Activated CD4-positive, alpha-beta T cell treated with anti-CD3 and anti-CD28 coated beads, Interleukin-2, Interleukin-4, amounts not matched to agents 100 ng/mL and 50 ng/mL, durations not matched to agents 16 hours and 8 hours (primary cell): ENCODE data around the gene VRK2.
"Not testable (repeated sequence)": the region's sequence is repeated elsewhere in the genome, so short reads cannot be mapped to it uniquely, and the experiment has no call there.

Source experiments
- DNase-seq: peaks from one replicate; pipeline ENCODE4 v3.0.0-alpha.2; 2020; ENCODE audit warnings: low spot score

Gene VRK2

DNA sequence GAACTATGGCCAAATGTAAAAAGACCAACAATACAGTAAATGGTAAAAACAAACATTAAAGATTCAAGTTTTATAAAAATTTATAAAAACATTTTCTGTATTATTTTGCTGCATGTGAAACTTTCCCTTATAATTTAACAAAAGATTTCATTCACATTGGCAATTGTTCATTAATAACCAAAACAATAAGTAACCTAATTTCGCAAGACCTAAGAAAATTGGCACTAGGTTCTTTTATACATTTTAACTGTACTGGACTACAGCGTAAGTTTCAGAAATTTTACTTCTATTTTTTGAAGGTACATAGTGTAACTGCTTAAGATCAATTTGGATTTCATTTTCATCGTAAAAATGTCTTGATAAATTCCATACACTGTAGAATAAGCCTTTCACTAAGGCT lies 117.3 kb downstream of the VRK2 start:
- no peak for DNase-seq

DNA sequence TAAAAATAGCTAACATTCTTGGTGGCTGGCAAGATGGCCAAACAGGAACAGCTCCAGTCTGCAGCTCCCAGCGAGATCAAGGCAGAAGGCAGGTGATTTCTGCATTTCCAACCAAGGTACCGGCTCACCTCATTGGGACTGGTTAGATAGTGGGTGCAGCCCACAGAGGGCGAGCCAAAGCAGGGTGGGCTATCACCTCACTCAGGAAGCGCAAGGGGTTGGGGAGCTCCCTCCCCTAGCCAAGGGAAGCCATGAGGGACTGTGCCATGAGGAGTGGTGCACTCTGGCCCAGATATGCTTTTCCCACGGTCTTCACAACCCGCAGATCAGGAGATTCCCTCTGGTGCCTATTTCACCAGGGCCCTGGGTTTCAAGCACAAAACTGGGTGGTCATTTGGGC lies 121.5 kb downstream of the VRK2 start:
- DNase-seq, result not testable (repeated sequence)

DNA sequence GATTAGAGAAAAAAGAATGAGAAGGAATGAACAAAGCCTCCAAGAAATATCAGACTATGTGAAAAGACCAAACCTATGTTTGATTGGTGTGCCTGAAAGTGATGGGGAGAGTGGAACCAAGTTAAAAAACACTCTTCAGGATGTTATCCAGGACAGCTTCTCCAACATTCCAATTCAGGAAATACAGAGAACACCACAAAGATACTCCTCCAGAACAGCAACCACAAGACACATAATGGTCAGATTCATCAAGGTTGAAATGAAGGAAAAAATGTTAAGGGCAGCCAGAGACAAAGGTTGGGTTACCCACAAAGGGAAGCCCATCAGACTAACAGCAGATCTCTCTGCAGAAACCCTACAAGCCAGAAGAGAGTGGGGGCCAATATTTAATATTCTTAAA lies 123.2 kb downstream of the VRK2 start:
- DNase-seq, result not testable (repeated sequence)

GRCh38 chr2:58170334-58170933 lies 123.8 kb downstream of the VRK2 start:
- DNase-seq, result not testable (repeated sequence)

DNA sequence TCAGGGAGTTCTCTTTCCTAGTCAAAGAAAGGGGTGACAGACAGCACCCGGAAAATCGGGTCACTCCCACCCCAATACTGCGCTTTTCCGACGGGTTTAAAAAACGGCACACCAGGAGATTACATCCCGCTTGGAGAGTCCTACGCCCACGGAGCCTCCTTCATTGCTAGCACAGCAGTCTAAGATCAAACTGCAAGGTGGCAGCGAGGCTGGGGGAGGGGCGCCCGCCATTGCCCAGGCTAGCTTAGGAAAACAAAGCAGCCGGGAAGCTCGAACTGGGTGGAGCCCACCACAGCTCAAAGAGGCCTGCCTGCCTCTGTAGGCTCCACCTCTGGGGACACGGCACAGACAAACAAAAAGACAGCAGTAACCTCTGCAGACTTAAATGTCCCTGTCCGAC lies 125.2 kb downstream of the VRK2 start:
- DNase-seq, result not testable (repeated sequence)

GRCh38 chr2:58177187-58177586 lies 130.6 kb downstream of the VRK2 start:
- not testable (repeated sequence) for DNase-seq

DNA sequence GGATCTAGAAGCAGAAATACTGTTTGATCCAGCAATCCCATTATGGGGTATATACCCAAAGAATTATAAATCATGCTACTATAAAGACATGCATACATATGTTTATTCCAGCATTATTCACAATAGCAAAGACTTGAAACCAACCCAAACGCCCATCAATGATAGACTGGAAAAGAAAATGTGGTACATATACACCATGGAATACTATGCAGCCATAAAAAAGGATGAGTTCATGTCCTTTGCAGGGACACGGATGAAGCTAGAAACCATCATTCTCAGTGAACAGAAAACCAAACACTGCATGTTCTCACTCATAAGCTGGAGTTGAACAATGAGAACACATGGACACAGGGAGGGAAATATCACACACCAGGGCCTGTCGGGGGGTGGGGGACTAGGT lies 133.6 kb downstream of the VRK2 start:
- not testable (repeated sequence) for DNase-seq

DNA sequence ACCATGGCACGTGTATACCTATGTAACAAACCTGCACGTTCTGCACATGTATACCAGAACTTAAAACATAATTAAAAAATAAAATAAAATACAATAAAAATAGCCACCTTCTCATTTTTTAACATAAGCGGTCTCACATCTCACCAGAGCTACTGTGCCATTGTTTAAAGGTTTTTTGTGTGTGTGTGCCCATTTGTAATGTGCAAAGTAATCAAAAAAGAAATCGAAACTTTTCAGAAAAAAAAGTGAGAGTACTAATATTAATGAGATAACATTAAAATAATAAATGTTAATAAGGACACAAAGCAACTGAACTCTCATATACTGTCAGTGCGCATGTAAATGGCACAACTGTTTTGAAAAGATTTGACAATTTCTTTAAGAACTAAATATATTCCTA lies 134.0 kb downstream of the VRK2 start:
- no peak for DNase-seq

DNA sequence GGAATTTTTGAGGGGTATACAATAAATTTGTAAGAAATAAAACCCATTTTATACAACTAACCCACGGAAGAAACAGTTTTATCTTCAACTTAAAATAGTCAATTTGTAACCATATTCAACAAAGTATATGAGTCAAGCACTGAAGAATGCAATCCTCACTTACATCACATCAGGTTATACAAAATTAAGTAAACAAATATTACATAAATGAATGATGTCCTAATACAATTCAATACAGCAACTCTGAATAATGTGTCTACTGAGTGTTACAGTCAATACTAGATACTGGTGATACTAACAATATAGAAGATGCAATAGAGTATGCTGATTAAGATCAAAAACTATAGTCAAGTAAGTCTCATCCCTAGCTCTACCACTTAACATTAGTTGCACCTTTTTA lies 135.9 kb downstream of the VRK2 start:
- DNase-seq, result no peak

GRCh38 chr2:58186501-58186900 lies 139.9 kb downstream of the VRK2 start:
- no peak for DNase-seq

GRCh38 chr2:58187022-58187421 lies 140.4 kb downstream of the VRK2 start:
- DNase-seq, result not testable (repeated sequence)

DNA sequence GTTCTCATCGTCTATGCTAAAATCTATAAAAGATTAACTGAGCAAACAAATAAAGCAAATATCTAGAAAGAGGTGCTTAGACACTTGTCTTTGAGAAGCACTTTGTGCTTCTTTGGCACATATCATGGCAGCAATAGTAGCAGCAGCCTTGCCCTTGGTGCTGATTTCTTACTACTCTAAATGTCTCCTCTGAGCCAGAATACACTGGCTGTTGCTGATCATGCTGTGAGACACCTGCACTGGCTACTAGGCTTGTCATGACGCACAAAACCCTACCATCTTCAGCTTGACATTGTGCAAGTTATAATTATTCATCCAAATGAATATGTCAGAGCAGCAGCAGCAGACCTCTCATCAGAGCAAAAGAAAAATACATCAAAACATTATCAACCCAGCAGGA lies 147.9 kb downstream of the VRK2 start:
- DNase-seq, result no peak

DNA sequence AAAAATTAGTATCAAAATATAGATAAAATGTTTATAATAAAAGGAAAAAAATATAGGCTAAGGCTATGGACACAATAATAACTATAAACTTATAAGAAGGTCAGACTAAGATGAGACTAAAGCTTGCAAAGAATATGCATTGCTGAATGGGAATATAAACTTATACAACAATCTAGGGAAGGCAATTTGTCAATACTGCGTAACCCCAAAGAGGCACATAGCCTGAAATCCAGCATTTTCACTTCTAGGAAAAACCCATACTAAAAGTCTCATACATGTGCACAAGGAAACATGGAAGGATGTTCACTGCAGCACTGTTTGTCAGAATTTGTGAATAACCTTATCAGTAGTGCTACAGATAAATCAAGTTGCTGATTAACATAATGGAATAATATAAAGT lies 149.1 kb downstream of the VRK2 start:
- no peak for DNase-seq

- no peak for DNase-seq
These were observed 151.3 kb downstream of the VRK2 start for GRCh38 chr2:58197894-58198293.

- no peak for DNase-seq
These were observed 155.8 kb downstream of the VRK2 start for GRCh38 chr2:58202404-58202803.

- DNase-seq, result no peak
These were observed 156.4 kb downstream of the VRK2 start for GRCh38 chr2:58203018-58203417.

GRCh38 chr2:58204195-58204959 lies 157.8 kb downstream of the VRK2 start:
- DNase-seq, result no peak

GRCh38 chr2:58206785-58207184 lies 160.2 kb downstream of the VRK2 start:
- no peak for DNase-seq

DNA sequence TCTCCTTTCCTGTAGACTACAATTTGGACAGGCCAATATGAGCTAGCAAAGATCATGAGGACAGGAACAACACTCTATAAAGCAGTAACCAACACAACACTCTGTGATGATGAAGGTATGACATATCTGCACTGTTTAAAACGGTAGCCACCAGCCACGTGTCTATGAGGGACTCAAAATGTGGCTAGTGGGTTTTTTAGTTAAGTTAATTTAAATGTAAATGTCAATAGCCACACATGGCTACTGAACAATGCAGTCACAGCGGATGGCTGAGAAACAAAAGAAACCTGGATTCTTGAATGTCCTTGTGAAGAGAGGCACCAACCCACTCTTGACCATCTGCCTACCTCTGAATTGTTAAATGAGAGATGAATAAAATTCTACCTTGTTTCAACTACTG lies 160.6 kb downstream of the VRK2 start:
- DNase-seq, result no peak
